GM12872 (cell line): ENCODE results near the gene HCN4.

Experiments used
- TF ChIP-seq, protein P1 (sequence below): IDR thresholded peaks from 3 replicates; pipeline ENCODE4 v1.5.1; 2011; ENCODE audit warnings: low read depth, mild to moderate bottlenecking, low read length, moderate library complexity; ENCODE audit not compliant: insufficient read depth

Gene HCN4

DNA sequence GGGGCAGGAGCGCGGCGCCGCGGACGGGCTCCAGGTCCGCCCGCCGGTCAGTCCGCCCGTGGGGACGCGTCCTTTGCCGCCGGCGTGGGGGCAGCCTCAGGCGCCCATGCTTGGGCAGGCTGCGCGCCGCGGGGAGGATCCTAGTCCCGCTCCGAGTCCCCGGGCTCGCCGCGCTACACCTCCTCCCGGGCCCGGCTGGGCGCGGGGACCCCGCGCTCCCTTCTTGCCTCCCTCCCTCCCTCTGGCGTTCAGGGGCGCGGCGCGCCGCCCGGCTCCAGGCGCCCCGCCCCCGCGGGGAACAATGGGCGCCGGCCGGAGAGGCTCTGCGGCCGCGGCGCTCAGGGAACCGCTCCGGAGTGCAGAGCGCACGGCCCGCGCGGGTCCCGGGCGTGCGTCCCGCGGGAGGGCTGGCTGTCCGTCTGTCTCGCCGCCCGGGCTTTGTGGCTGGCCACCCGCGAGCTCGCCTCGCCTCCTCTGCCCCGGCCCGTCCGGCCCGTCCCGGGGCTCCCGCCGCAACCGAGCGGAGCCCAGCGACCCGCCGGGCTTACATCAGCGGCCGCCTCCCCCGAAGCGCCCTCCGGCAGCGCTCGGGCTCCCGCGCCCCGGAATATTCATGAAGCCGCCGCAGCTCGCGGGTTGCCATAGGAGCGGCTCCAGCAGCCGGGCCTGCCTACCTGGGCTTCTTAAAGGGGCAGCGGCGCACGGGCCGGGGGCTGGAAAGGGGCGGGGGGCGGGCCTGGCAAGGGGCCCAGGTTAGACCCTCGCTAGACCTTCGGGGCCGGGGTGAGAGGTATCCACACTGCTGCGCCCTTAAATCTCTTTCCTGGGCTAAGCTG, at the start of gene HCN4:
Gene HCN4 (minus strand): TSS at position 658 of the 836 bp plus-strand sequence. CDS start 688 bp downstream, outside the sequence.
- TF ChIP-seq, protein P1, sequence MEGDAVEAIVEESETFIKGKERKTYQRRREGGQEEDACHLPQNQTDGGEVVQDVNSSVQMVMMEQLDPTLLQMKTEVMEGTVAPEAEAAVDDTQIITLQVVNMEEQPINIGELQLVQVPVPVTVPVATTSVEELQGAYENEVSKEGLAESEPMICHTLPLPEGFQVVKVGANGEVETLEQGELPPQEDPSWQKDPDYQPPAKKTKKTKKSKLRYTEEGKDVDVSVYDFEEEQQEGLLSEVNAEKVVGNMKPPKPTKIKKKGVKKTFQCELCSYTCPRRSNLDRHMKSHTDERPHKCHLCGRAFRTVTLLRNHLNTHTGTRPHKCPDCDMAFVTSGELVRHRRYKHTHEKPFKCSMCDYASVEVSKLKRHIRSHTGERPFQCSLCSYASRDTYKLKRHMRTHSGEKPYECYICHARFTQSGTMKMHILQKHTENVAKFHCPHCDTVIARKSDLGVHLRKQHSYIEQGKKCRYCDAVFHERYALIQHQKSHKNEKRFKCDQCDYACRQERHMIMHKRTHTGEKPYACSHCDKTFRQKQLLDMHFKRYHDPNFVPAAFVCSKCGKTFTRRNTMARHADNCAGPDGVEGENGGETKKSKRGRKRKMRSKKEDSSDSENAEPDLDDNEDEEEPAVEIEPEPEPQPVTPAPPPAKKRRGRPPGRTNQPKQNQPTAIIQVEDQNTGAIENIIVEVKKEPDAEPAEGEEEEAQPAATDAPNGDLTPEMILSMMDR = no peak

DNA sequence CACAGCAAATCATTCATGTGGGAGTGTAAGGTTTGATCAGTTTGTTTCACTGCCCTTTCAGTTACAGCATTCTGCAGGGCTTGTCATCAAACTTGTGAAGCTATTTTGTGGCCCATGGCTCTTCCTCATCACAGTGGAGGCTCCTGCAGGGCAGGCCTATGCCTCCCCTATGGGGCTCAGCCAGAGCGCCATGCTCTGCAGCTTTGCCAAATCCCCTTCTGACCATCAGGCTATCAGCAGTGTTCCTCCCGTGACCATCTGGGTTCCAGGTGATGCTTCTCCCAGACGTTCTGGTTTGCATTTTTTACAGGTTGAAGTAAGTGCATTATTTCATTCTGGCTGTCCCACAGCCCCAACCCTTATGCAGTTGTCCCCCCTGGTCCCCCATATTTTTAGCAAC, 46.1 kb upstream of the HCN4 start:
- TF ChIP-seq, protein P1 = no peak

DNA sequence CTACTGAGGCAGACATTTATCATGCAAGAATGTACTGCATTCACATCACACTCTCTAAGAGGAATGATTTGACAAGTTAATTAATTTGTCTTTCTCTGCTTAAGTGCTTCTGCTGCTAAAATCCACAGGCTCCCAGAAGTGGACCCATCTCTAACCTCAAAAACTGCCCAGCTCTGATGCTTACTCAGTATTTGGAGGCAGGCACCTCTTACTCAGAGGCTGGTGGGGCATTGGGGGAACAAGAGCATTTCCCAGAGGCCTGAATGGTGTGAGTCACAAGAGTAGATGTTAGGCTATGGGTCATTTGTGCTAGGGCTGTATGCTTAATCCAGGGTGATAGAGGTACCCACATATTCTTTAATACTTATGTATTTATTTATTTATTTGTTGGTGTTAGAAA, 34.4 kb upstream of the HCN4 start:
- TF ChIP-seq, protein P1 = no peak

DNA sequence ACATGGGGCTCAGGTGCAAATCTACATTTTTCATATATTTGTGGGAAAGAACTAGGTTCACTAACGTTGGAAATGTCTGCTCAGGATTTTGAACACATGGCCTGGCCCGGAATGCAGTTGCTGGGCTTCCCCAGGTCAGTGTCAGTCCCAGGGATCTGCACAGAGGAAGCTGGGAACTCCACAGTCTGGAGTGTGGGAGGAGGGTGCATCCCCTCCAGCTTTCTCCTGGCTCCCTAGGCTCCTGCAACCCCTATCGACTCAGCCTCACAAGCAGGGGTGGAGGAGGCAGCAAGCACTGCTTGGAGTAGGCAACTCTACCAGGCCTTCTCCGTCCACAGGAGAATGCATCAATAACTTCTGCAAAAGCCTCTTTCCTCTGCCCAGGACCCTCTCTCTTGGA, 30.1 kb upstream of the HCN4 start:
- TF ChIP-seq, protein P1 = no peak

DNA sequence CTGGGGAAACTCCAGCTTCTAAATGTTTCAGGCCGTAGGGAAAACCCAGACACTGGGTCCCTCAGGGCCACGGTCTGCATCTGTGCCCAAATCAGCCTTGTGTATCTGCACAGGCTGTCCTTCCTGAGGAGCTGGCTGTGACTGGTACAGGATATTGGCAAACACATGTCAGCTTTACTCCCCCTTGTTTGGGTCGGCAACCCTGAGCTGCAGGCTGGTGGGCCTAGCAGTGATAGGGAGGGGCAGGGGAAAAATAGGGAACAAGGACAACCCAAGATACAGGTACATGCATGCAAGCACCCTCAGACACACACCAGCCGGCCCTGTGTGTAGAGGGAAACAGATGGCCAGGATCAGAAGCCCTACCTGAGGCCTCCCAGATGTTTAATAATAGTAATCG, 28.7 kb upstream of the HCN4 start:
- TF ChIP-seq, protein P1 = no peak

DNA sequence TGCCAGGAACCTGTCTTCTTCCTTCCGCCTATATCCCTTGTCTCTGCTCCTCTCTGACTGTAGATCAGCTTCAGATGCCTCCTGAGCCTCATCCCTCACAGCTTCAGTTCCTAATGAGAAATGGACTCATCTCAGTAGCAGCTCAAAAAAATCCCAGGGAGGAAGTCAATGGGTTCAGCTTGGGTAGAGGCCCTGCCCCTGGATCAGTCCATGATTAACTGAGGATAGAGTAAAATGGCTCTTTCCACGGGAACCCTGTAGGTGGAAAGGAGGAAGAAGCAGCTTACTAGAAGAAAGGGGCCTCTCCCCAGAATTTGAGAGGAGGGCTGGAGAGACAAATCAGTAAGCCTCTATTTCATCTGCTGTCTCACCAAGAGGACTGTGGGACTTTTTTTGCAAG, 26.9 kb upstream of the HCN4 start:
- TF ChIP-seq, protein P1 = no peak

DNA sequence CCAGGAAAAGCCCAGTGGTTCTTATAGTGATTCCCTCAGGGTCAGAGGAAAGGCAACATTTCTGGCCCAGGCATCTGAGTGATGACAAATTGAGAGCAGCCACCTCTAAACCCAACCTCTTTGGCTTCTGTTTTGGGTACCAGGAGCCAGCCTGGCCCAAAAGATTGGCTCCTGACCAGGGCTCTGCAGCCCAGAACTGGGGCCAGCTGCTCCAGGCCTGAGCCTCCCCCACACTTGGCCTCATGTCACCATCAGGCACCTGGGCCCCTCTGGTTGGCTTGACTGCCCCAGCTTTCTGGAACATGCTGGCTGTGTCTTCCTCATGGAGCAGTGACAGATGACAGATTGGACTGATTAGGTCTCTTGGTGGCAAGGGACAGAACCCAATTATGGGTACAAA, 26.0 kb upstream of the HCN4 start:
- TF ChIP-seq, protein P1 = no peak

DNA sequence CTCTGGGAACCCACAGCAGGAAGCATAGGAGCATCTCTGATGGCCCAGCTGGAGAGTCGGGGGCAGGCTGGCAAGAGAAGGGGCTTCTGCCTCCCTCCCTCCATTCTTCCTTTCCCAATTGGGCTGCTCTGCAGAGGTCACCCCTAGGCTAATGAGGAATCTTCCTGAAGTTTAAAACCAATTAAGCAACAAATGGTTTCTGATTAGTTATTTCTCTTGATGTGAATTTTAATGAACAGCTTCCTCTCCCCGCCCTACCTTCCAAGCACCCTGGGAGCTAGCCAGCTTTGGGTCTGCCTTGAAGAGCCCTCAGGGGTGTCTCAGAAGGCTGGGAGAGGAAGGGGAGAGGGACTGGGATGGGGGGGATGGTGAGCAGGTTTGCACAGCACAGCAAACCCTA, 24.6 kb upstream of the HCN4 start:
- TF ChIP-seq, protein P1 = no peak
